CD14-positive monocyte (primary cell): ENCODE results near the gene PCF11. TPM values are rescaled to one million over a fixed set of nuclear protein-coding genes. Genes with fewer than 3 reads are reported as not detected.

Experiments used
- DNase-seq, 3 donors: peaks; one replicate each; pipeline ENCODE4 v3.0.0-alpha.2; 2011 to 2022
- H2AFZ ChIP-seq: 2 replicates; pipeline ENCODE4 v1.6.0; 2012; ENCODE audit warnings: mild to moderate bottlenecking, low read depth, low read length, inconsistent platforms; ENCODE audit not compliant: insufficient read depth, poor library complexity, severe bottlenecking
- H3K27ac ChIP-seq, 2 donors: 1 replicate in 1 of 2; 2 replicates in 1 of 2; pipeline ENCODE4 v1.5.1; 2012 to 2013; ENCODE audit warnings: low read length in 2 of 2, control low read depth in 1 of 2, inconsistent platforms in 1 of 2, low read depth in 1 of 2, mild to moderate bottlenecking in 1 of 2
- H3K27me3 ChIP-seq, 2 donors: one replicate each; pipeline versions ENCODE4 v1.6.0 to v1.6.1; 2011 to 2013; ENCODE audit warnings: low read length in 2 of 2; ENCODE audit not compliant: control insufficient read depth in 2 of 2, insufficient read depth in 2 of 2
- H3K36me3 ChIP-seq, 2 donors: replicated peaks in 1 of 2; 1 replicate in 1 of 2; 2 replicates in 1 of 2; pipeline versions ENCODE4 v1.5.1 to v1.6.1; 2012 to 2013; ENCODE audit warnings: low read length in 2 of 2, control low read depth in 1 of 2, inconsistent platforms in 1 of 2, mild to moderate bottlenecking in 1 of 2; ENCODE audit not compliant: insufficient read depth in 2 of 2, control insufficient read depth in 1 of 2
- H3K4me1 ChIP-seq, 2 donors: 1 replicate in 1 of 2; 2 replicates in 1 of 2; pipeline versions ENCODE4 v1.5.1 to v1.6.1; 2012 to 2013; ENCODE audit warnings: low read length in 2 of 2, control low read depth in 1 of 2, inconsistent platforms in 1 of 2, mild to moderate bottlenecking in 1 of 2, moderate library complexity in 1 of 2; ENCODE audit not compliant: insufficient read depth in 2 of 2, control insufficient read depth in 1 of 2
- H3K4me2 ChIP-seq: replicated peaks from 2 replicates; pipeline ENCODE3; 2012; ENCODE audit warnings: low read length, moderate library complexity, mild to moderate bottlenecking; ENCODE audit not compliant: poor library complexity, severe bottlenecking; ENCODE audit errors: extremely low read depth
- H3K4me3 ChIP-seq, 3 experiments: fragments of 200-600 bp in 1 of 3; sonication (generic) in 1 of 3; replicated peaks in 1 of 3; 1 replicate in 2 of 3; 2 replicates in 1 of 3; pipeline ENCODE4 v1.5.1; 2011 to 2013; ENCODE audit warnings: low read length in 3 of 3, mild to moderate bottlenecking in 3 of 3, control low read depth in 2 of 3, low read depth in 2 of 3, inconsistent platforms in 1 of 3, moderate library complexity in 1 of 3
- H3K79me2 ChIP-seq: 2 replicates; pipeline ENCODE4 v1.6.0; 2012; ENCODE audit warnings: mild to moderate bottlenecking, control low read depth, inconsistent platforms, low read length, moderate library complexity; ENCODE audit not compliant: insufficient read depth
- H3K9ac ChIP-seq: 2 replicates; pipeline ENCODE4 v1.6.0; 2017; ENCODE audit warnings: low read length, mild to moderate bottlenecking; ENCODE audit not compliant: insufficient read depth, poor library complexity, severe bottlenecking
- H3K9me3 ChIP-seq, 2 donors: replicated peaks in 1 of 2; 1 replicate in 1 of 2; 2 replicates in 1 of 2; pipeline versions ENCODE4 v1.5.1 to v1.6.1; 2012 to 2013; ENCODE audit warnings: low read length in 2 of 2, control low read depth in 1 of 2; ENCODE audit not compliant: control insufficient read depth in 1 of 2, insufficient read depth in 1 of 2
- H4K20me1 ChIP-seq: 2 replicates; pipeline ENCODE4 v1.6.0; 2012; ENCODE audit warnings: mild to moderate bottlenecking, low read length, control low read depth, moderate library complexity; ENCODE audit not compliant: insufficient read depth
- H3K27ac Mint-ChIP-seq, 7 donors: one replicate each; pipeline ENCODE4 v1.8.0; 2020; ENCODE audit warnings: mild to moderate bottlenecking in 7 of 7, mixed read lengths in 7 of 7, moderate library complexity in 6 of 7, inconsistent platforms in 2 of 7
- H3K27me3 Mint-ChIP-seq, 3 donors: one replicate each; pipeline ENCODE4 v1.8.0; 2021 to 2022; ENCODE audit warnings: low read depth in 3 of 3, mild to moderate bottlenecking in 3 of 3, mixed read lengths in 3 of 3, moderate library complexity in 3 of 3, inconsistent platforms in 1 of 3
- H3K36me3 Mint-ChIP-seq, 2 donors: one replicate each; pipeline ENCODE4 v1.8.0; 2020; ENCODE audit warnings: mixed read lengths in 2 of 2, inconsistent platforms in 1 of 2, mild to moderate bottlenecking in 1 of 2
- H3K4me1 Mint-ChIP-seq: one replicate; pipeline ENCODE4 v1.8.0; 2020; ENCODE audit warnings: mild to moderate bottlenecking, mixed read lengths
- H3K4me3 Mint-ChIP-seq, 2 donors: one replicate each; pipeline ENCODE4 v1.8.0; 2020; ENCODE audit warnings: mild to moderate bottlenecking in 2 of 2, mixed read lengths in 2 of 2, moderate library complexity in 1 of 2
- H3K9me3 Mint-ChIP-seq, 7 donors: one replicate each; pipeline ENCODE4 v1.8.0; 2020 to 2022; ENCODE audit warnings: mixed read lengths in 7 of 7, mild to moderate bottlenecking in 6 of 7, moderate library complexity in 6 of 7, inconsistent platforms in 2 of 7
- CTCF ChIP-seq: fragments of 200-600 bp; IDR thresholded peaks from one replicate; pipeline ENCODE4 v1.8.0; 2022; ENCODE audit warnings: antibody characterized with exemption, mild to moderate bottlenecking
- WGBS: methylation state at CpG from one replicate; pipeline ENCODE4 v1.1.5; 2013; ENCODE audit warnings: missing lambda C conversion rate; ENCODE audit not compliant: insufficient coverage; 5-methylcytosine and 5-hydroxymethylcytosine counted together
- intact Hi-C, 2 donors: fragments of 100-400 bp; cut with micrococcal nuclease; formaldehyde crosslinking; loops; one replicate each; pipeline versions ENCODE4 v1.15.0 to v1.15.1; 2023
- polyA plus RNA-seq, 3 donors: library from polyadenylated mRNA; depleted of rRNA in 1 of 3; unstranded in 2 of 3; stranded (reverse) in 1 of 3; fragments of 300-500 nt in 2 of 3; fragments of >200 nt in 1 of 3; fragmentation: Illumina TruSeq in 2 of 3; gene quantifications; 1 replicate in 2 of 3; 2 replicates in 1 of 3; pipeline ENCODE4 v1.2.3, GENCODE V29; 2012 to 2021
- small RNA-seq: library from RNA; depleted of rRNA; stranded (forward); fragments of <200 nt; gene quantifications from one replicate; pipeline ENCODE3, GENCODE V24; 2012; ENCODE audit warnings: low read depth; ENCODE audit not compliant: insufficient read length

Gene PCF11
- polyA plus RNA-seq, 3 donors = 8.3 to 78.1 (median 15.7) TPM

- Mint-ChIP-seq H3K9me3 (peaks cover 0 to 3% (median 0%) of the 10 kb centered on the region in 7 donors), H3K27me3 (peaks cover 0 to 1% (median 0%) of the 10 kb centered on the region in 3 donors), H3K27ac (no peak overlapping the region), H3K4me1 (no peaks in the 10 kb centered on the region), H3K36me3 (no peaks in the 10 kb centered on the region), H3K4me3 (no peak overlapping the region)
- Histone ChIP-seq H3K9me3 (no peaks in the 10 kb centered on the region), H3K27me3 (no peaks in the 10 kb centered on the region), H3K27ac (no peak overlapping the region), H4K20me1 (no peaks in the 10 kb centered on the region), H3K4me1 (no peaks in the 10 kb centered on the region), H3K36me3 (no peaks in the 10 kb centered on the region), H2AFZ (no peak overlapping the region), H3K79me2 (no peaks in the 10 kb centered on the region), H3K4me3 (no peak overlapping the region), H3K4me2 (no peak overlapping the region), H3K9ac (no peak overlapping the region)
- TF ChIP-seq CTCF = no peak
- intact Hi-C loops = no loop called here
- no peak for DNase-seq
- 97% methylated on average over 2 of the region's 2 CpGs for WGBS
Measured at GRCh38 chr11:83223457-83223856, 66.5 kb downstream of the PCF11 start.

GRCh38 chr11:83235825-83236224 is 78.9 kb downstream of the PCF11 start:
- Histone ChIP-seq H3K9me3 (no peaks in the 10 kb centered on the region), H3K4me1 (no peaks in the 10 kb centered on the region), H3K9ac (no peak overlapping the region), H4K20me1 (no peaks in the 10 kb centered on the region), H2AFZ (no peak overlapping the region), H3K4me2 (no peak overlapping the region), H3K4me3 (no peak overlapping the region), H3K27ac (no peak overlapping the region), H3K36me3 (no peaks in the 10 kb centered on the region), H3K27me3 (no peaks in the 10 kb centered on the region), H3K79me2 (no peaks in the 10 kb centered on the region)
- no peak for DNase-seq
- Mint-ChIP-seq H3K27ac (no peak overlapping the region), H3K4me1 (no peaks in the 10 kb centered on the region), H3K36me3 (no peaks in the 10 kb centered on the region), H3K9me3 (peaks cover 0 to 2% (median 0%) of the 10 kb centered on the region in 7 donors), H3K4me3 (no peak overlapping the region), H3K27me3 (no peaks in the 10 kb centered on the region)
- no CpG with 5 or more reads among the region's 1 CpG for WGBS
- intact Hi-C loops = no loop called here
- TF ChIP-seq CTCF = no peak

Small RNA genes lying within 50 kb of the gene (small RNA-seq; reads per million reads assigned to genes)
- gene AP000873.5 = not detected

Other genes starting within 250 kb of the PCF11 start
- under 1 TPM; 0.11 to 0.67 (median 0.54) TPM for gene RAB30, start 85.2 kb upstream of the PCF11 start, polyA plus RNA-seq
- gene ANKRD42, start 36.6 kb downstream of the PCF11 start, polyA plus RNA-seq = 1 to 10 TPM; 4.3 to 6.2 (median 6.1) TPM
- 10 to 100 TPM; 15.3 to 46.2 (median 39.6) TPM for gene CCDC90B, start 129.2 kb downstream of the PCF11 start, polyA plus RNA-seq